ENCODE measurements around the gene GRIN2A.

The GRIN2A gene

GRCh38 chr16:10182222-10183053 lies at the start of gene GRIN2A:
GRIN2A (minus strand) TSS chr16:10182428; CDS start chr16:10180411, 2,017 bp downstream.
- no peak for DNase-seq (ENCODE audit: low read depth in 2 of 2)

GRCh38 chr16:10231563-10231962 lies 49.3 kb upstream of the GRIN2A start:
- no peak for DNase-seq (ENCODE audit: low read depth in 2 of 2)

- DNase-seq (ENCODE audit: low read depth in 2 of 2), result no peak
Observed at GRCh38 chr16:10228779-10229178, 46.6 kb upstream of the GRIN2A start.

DNA sequence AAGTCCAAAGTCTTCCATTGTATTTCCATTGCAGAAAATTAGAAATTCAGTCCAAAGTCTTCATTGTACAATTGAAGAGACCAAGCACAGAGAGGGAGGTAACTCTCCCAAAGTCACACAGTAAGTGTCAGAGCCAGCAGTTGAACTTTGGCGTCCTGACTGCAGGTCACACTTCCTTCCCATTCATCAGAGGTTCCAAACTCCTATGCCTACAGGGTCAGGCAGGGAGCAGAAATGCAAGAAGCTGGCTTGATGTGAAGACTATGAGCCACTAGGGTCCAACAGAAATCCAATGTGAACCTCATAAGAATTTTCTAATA lies 44.7 kb upstream of the GRIN2A start:
- no peak for DNase-seq (ENCODE audit: low read depth in 2 of 2)

- no peak for DNase-seq (ENCODE audit: low read depth in 2 of 2)
Observed at GRCh38 chr16:10226141-10226986, 44.1 kb upstream of the GRIN2A start.

- no peak for DNase-seq (ENCODE audit: low read depth in 2 of 2)
Observed at GRCh38 chr16:10225653-10226052, 43.4 kb upstream of the GRIN2A start.

GRCh38 chr16:10224850-10225249 lies 42.6 kb upstream of the GRIN2A start:
- DNase-seq (ENCODE audit: low read depth in 2 of 2), result no peak

DNA sequence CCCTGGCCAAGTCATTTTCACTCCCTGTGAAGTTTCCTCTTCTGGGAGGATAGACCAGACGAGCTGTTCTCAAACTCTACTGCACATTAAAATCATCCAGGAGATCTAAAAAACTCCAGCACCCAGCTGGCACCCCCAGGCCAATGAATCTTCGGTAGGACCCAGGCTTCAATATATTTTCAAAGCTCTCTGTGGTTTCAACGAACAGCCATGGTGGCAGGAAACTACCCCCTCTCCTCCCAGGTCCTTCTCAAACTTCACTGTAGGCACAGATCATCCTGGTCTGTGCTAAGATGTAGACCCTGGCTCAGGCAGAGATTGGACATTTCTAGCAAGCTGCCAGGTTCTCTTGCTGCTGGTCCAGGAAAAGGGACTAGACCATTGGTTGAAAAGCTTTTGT lies 38.7 kb upstream of the GRIN2A start:
- DNase-seq (ENCODE audit: low read depth in 2 of 2), result no peak

DNA sequence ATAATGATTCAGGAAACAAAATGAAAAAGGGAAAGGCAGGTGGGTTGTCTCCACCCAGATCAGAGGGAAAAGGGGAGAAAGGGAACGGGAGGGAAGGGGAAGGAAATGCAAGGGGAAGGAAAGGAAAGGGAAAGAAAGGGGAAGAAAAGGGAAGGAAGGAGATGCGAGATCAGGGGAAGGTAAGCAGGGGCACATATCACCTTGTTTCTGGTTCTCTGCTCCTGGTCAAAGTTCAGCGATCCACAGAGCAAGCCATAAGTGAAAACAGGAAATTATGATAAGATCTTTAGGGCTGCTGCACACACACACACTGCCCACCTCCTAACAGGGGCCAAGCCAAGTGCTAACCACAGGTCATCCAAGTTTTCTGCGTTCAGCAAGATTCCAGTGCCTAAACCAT lies 37.5 kb upstream of the GRIN2A start:
- no peak for DNase-seq (ENCODE audit: low read depth in 2 of 2)

DNA sequence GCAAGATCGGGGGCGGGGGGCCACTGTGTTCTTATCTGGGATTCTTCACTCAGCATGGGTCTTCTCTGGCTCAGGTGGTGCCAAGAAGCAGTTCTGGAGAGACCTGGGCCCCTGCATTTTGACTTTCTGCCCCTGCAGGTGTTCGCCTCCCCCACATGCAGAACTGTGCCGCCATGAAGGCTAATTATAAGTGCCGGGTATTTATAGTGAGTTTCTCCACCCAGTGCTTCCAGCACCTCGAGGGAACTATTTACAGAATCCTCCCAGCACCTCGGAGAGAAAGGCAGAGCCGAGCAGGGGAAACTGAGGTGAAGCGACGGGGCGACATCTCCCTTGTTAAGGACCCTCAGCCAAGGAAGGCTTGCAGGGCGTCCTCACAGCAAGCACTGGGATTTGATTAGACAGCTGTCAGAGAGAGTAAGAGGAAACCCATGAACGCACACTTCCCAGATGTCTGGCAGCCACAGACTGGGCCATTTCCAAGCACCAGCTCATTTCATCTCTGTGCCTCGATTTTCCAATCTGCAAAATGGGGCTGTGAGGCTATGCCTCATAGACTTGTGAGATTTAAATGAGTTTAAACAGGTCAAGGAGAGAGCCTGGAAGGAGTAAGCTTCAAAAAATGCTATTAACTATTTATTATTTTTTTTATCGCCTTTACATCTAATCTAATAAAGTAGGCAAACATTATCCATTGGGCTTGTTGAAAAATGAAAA lies 36.4 kb upstream of the GRIN2A start:
- DNase-seq (ENCODE audit: low read depth in 2 of 2), result no peak

DNA sequence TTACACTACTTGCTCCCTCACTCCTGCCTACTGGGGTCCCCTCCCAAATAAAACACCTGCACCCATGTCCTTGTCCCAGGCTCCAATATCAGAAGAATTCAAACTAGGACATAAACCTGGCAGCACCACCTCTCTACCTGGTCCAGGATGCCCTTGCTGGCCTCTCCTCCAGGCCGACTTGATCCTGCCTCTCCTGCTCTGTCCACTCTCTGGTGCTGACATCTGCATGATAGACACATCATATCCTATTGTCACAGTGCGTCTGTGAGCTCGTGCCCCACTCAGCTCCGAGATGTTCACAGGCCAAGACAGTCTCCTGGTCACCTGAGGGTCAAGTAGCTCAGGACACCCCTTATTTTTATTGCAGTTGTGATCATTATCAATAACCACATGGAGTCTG lies 31.5 kb upstream of the GRIN2A start:
- DNase-seq (ENCODE audit: low read depth in 2 of 2), result no peak

GRCh38 chr16:10210944-10211343 lies 28.7 kb upstream of the GRIN2A start:
- DNase-seq (ENCODE audit: low read depth in 2 of 2), result no peak

DNA sequence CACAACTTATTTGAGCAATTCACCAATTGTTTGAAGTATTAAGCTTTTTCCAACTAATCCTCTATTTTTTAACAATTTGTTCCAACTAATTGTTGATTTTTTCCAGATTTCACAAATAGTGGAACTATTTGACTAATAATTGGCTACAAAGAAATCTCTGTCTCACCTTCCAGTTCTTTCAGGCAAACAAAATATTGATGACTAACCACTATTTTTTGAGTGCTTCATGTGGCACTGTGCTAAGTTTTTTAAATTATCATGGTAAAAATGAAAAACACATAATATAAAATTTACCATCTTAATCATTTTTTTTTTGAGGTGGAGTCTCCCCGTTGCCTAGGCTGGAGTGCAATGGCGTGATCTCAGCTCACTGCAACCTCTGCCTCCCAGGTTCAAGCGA lies 24.6 kb upstream of the GRIN2A start:
- DNase-seq (ENCODE audit: low read depth in 2 of 2), result no peak

DNA sequence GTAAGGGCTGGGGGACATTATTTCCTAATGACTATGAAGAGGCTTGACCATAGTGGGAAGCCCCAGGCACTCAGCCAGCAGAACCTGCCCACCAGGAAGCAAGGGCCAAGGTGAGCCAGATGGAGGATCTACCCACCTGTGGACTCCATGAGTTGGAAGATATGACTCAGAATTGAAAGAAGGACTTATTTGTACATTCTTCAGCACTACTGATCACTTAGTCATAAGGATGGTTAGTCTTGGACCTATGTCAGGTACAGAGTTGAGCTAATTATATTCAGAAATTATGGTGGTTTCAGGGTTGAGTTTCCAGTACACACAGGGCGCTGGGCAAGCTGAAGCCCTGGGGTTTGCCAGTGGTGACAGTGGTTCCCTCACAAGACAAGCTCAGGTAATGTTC lies 24.0 kb upstream of the GRIN2A start:
- no peak for DNase-seq (ENCODE audit: low read depth in 2 of 2)

DNA sequence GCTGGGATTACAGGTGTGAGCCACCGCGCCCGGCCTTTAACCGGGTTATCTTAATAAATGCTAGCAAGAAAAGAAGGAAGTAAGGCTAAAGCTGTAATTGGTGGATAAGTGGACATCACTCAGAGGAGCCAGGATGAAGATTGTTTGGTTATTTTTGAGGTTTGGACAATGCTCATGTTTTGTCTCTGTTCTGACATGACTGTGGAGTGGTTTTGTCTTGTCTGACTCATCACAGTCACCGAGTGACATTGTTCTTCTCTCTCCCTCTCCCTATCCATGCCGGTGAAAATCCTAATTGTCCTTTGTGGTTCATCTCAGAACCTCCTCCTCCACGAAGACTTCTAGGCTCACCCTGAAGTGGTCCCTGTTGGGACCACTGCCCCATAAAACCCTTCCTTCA lies 23.5 kb upstream of the GRIN2A start:
- DNase-seq (ENCODE audit: low read depth in 2 of 2), result no peak

DNA sequence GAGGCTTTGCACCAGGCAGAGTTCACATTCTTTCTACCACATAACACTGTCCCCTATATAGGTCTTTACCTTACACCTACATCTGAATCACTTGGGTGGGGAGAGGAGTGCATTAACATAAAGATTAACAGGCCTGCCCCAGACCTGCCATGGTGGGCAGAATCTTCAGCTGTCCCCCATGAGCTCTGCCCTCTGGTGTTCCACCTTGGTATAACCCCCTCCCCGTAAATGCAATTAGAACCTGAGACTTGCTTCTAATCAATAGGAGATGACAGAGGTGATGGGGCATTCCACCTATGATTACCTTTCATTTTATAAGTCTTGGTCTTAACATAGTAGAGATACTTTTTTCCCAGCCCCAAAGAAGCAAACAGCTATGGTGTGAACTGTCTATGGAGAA lies 20.4 kb upstream of the GRIN2A start:
- no peak for DNase-seq (ENCODE audit: low read depth in 2 of 2)

GRCh38 chr16:10200637-10201586 lies 18.7 kb upstream of the GRIN2A start:
- no peak for DNase-seq (ENCODE audit: low read depth in 2 of 2)

GRCh38 chr16:10196999-10197398 lies 14.8 kb upstream of the GRIN2A start:
- DNase-seq (ENCODE audit: low read depth in 2 of 2), result no peak

- no peak for DNase-seq (ENCODE audit: low read depth in 2 of 2)
Observed at GRCh38 chr16:10191096-10191495, 8.9 kb upstream of the GRIN2A start.

DNA sequence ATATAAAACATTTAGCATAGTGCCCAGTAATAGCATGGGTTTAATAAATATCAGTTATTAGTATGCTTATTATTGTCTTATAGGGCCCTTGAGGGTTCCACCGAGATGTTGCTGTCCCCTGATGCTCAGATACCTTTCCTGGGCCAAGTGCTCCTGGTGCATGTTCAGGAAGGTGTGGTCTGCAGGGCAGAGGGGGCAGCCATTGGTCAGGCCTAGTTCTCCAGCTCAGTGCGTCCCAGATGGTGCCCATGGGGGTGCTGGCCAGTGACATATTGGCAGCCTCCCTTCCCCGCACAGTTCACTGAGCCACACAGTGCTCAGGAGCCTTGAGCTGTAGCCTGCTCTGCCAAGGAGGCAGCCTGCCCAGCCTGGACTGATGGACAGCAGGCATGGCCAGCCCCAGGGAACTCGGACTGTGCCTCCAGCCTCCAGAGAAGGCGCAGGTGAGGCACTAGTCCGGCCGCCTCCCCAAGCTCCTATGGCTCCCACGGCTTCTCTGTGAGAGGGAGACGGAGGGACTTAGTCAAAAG lies 7.7 kb upstream of the GRIN2A start:
- no peak for DNase-seq (ENCODE audit: low read depth in 2 of 2)

DNA sequence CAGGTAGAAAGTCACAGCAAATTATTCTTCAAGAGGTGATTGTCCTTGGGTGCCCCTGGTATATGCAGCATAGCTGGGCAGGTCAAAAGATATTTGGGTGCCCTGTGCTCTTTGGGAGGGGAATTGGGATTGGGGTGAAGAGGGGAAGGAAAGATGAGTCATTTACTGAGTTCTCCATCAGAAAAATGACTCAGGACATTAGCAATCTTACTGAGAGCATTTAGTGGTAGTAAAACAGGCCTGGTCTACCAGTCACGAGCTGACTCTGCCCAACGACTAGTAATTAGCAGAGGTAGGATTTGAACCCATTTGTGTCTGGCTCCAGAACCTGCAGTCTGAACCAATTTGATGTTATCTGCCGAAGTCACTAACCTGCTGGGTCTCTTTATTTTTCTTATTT lies 6.0 kb upstream of the GRIN2A start:
- DNase-seq (ENCODE audit: low read depth in 2 of 2), result no peak

Data from stimulated activated CD8-positive, alpha-beta memory T cell treated with anti-CD3 and anti-CD28 coated beads, Interleukin-15, amount 100 ng/mL, for 4 hours (primary cell).